Cardiac muscle cell (in vitro differentiated cells and primary cell): ENCODE results near the gene GCDH. TPM values are rescaled to one million over a fixed set of nuclear protein-coding genes. Genes with fewer than 3 reads are reported as not detected.

Source experiments
- DNase-seq, 2 donors: peaks; one replicate each; pipeline versions ENCODE4 v3.0.0 to v3.0.0-alpha.2; 2010 to 2017; ENCODE audit warnings: low read depth in 1 of 2, low spot score in 1 of 2
- H3K27ac ChIP-seq: fragments of 200-600 bp; sonication (generic); 2 replicates; pipeline ENCODE4 v1.5.1; 2016
- H3K27me3 ChIP-seq: fragments of 200-600 bp; sonication (generic); 2 replicates; pipeline ENCODE4 v1.6.0; 2016; ENCODE audit warnings: control low read depth
- H3K36me3 ChIP-seq: fragments of 200-600 bp; sonication (generic); 2 replicates; pipeline ENCODE4 v1.5.1; 2016; ENCODE audit warnings: control low read depth
- H3K4me1 ChIP-seq: fragments of 200-600 bp; sonication (generic); 2 replicates; pipeline ENCODE4 v1.8.1; 2017; ENCODE audit warnings: low read depth, mild to moderate bottlenecking, mixed run types
- H3K4me3 ChIP-seq: fragments of 200-600 bp; sonication (generic); 2 replicates; pipeline ENCODE4 v1.5.1; 2016; ENCODE audit warnings: mild to moderate bottlenecking
- H3K9me3 ChIP-seq: fragments of 200-600 bp; sonication (generic); 2 replicates; pipeline ENCODE4 v1.5.1; 2017; ENCODE audit warnings: low read depth, mild to moderate bottlenecking, control low read depth
- CTCF ChIP-seq: IDR thresholded peaks from 2 replicates; pipeline ENCODE4 v1.5.1; 2012; ENCODE audit warnings: low read depth, mild to moderate bottlenecking, low read length
- polyA plus RNA-seq: library from polyadenylated mRNA; unstranded; fragments of >200 nt; fragmentation: Nextera tagmentation; extraction: Ambion mirVana; gene quantifications from 2 replicates; pipeline ENCODE4 v1.2.1, GENCODE V29; 2016
- total RNA-seq: library from RNA; depleted of rRNA; stranded (reverse); fragments of >200 nt; gene quantifications from 2 replicates; pipeline ENCODE4 v1.2.3, GENCODE V29; 2016

The GCDH gene
- total and polyA plus RNA-seq, 2 experiments from 2014 or later, result 28.5 to 54.9 TPM

- peak within 1 kb of the TSS; percentile 86 for H3K4me3 ChIP-seq
- no peak for TF ChIP-seq CTCF
- H3K27me3 ChIP-seq, result no peaks in the 10 kb centered on the region
- H3K9me3 ChIP-seq, result no peaks in the 10 kb centered on the region
- peaks cover 53% of the 10 kb centered on the region for H3K36me3 ChIP-seq
- peaks cover 4% of the 10 kb centered on the region for H3K4me1 ChIP-seq
- H3K27ac ChIP-seq, result peak within 1 kb of the TSS; percentile 98
- DNase-seq, result peak; percentile 99
Measured at GRCh38 chr19:12945479-12946091, 54.6 kb downstream of the GCDH start, which contains the start of gene RAD23A. Gene RAD23A (plus strand): TSS chr19:12945862. CDS start chr19:12945949, 87 bp downstream.

DNA sequence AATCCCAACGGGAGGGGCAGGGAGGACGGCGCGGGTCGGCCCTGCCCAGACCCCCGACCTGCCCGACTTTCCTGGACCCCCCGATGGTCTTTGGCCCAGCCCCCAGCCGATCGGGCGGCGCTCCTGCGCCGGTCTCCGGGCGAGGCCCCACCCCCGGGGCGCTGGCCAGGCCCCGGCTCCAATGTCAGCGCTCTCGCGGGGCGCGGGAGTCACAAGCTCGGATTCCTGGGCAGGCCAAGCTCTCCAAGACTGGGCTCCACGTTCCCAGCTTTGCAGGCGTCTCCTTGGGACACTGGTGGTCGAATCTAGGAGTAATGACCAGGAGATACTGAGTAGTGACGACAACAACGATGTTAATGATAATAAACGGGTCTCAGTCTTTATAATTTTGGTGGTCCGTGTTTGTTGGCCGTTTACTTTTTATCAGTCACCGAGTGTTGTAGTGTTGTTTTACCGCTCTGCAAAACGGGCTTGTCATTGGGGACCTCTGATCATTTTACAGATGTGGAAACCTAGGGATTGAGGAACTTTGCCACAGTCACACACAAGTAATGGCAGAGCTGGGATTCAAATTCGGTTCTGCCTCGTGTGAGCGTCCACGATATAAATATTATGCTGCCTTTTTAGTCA, 55.2 kb downstream of the GCDH start:
- TF ChIP-seq CTCF, result no peak
- peaks cover 52% of the 10 kb centered on the region for H3K36me3 ChIP-seq
- peaks cover 4% of the 10 kb centered on the region for H3K4me1 ChIP-seq

DNA sequence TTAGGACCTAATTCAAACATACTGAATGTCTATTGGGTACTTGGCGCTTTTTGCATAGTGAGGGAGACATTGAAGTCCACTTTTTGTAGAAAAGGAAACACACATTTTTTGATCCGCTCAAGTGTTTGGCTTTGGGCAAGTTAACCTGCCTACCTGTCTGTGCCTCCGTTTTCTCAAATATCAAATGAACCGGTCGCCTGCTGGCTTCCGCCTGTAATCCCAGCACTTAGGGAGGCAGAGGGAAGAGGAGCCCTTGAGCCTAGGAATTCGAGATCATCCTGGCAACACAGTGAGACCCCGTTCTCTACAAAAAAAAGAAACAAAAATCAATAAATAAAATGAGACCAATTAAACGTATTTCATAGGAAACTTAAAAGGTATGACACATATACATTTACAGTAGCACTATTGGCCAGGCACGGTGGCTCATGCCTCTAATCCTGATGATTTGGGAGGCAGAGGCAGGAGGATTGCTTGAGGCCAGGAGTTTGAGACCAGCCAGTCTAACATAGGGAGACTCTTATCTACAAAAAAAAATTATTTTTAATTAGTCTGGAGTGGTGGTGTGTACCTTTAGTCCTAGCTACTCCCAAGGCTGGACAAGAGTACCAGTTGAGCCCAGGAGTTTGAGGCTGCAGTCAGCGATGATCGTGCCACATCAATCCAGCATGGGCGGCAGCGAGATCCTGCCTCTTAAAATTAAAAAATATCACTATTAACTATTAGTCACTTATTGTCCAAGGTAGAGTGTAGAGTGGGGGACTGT, 56.0 kb downstream of the GCDH start:
- H3K36me3 ChIP-seq, result peaks cover 46% of the 10 kb centered on the region
- H3K9me3 ChIP-seq, result no peaks in the 10 kb centered on the region
- no peaks in the 10 kb centered on the region for H3K27me3 ChIP-seq
- peaks cover 4% of the 10 kb centered on the region for H3K4me1 ChIP-seq
- peak overlapping the region; percentile 86 for H3K4me3 ChIP-seq
- peak overlapping the region; percentile 98 for H3K27ac ChIP-seq
- no peak for TF ChIP-seq CTCF
- no peak for DNase-seq

More for the DNA sequence above, 55.2 kb downstream of the GCDH start:
- Histone ChIP-seq H3K27me3 (no peaks in the 10 kb centered on the region), H3K9me3 (no peaks in the 10 kb centered on the region), H3K4me3 (peak overlapping the region; percentile 86), H3K27ac (peak overlapping the region; percentile 98)
- peak; percentile 87 to 91 for DNase-seq

GRCh38 chr19:12947702-12948611, 57.0 kb downstream of the GCDH start:
- no peak for DNase-seq
- TF ChIP-seq CTCF, result no peak
- Histone ChIP-seq H3K9me3 (no peaks in the 10 kb centered on the region), H3K27me3 (no peaks in the 10 kb centered on the region), H3K4me1 (peaks cover 4% of the 10 kb centered on the region), H3K36me3 (peaks cover 50% of the 10 kb centered on the region), H3K27ac (no peak overlapping the region), H3K4me3 (no peak overlapping the region)
